ENCODE measurements around the gene MTMR3.
"Not testable (repeated sequence)": the region's sequence is repeated elsewhere in the genome, so short reads cannot be mapped to it uniquely, and the experiment has no call there.

The MTMR3 gene

DNA sequence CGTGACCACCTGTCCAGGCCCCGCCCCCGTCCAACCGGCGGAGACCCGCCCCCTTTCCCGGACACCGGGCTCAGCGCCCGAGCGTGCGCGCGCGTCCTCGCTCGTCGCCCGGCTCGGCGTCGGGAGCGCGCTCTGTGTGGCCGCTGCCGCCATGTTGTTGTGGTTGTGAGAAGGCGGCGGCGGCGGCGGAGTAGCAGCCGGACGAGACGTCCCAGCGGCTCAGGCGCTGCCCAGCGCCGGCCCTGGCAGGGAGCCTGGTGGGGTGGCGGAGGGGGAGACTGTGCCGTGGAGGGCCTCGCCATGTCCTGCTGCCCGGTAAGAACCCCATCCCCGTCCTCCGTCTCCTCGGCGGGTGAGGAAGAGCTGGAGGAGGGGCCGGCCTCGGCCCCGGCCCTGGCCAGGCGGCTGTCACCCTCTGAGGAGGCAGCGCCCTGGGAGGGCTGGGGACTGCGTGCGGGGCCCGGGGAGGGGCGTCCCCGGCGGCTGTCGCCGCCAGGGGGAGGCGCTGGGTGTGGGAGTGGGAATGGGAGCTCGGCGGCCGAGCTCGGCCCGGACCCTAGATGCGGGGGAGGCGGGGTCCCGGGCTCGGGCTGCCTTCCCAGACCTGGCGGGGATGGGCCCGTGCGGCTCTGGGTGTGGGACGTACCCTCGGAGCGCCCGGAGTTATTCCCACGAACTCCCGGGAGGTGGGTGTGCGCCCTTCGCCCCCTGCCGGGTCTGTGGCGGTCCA, at the start of gene MTMR3:
Gene MTMR3 (plus strand): TSS at position 130 of the 730 bp plus-strand sequence. CDS start 87,886 bp downstream, outside the sequence.
- TF ChIP-seq, protein P1, sequence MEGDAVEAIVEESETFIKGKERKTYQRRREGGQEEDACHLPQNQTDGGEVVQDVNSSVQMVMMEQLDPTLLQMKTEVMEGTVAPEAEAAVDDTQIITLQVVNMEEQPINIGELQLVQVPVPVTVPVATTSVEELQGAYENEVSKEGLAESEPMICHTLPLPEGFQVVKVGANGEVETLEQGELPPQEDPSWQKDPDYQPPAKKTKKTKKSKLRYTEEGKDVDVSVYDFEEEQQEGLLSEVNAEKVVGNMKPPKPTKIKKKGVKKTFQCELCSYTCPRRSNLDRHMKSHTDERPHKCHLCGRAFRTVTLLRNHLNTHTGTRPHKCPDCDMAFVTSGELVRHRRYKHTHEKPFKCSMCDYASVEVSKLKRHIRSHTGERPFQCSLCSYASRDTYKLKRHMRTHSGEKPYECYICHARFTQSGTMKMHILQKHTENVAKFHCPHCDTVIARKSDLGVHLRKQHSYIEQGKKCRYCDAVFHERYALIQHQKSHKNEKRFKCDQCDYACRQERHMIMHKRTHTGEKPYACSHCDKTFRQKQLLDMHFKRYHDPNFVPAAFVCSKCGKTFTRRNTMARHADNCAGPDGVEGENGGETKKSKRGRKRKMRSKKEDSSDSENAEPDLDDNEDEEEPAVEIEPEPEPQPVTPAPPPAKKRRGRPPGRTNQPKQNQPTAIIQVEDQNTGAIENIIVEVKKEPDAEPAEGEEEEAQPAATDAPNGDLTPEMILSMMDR (IDR thresholded peaks at IDR 0.05; ENCODE audit: control insufficient read depth, insufficient read depth, low read depth, low read length, missing control alignments), result peak; percentile 16

GRCh38 chr22:29833392-29833965, 49.5 kb upstream of the MTMR3 start:
- TF ChIP-seq, protein P1 (IDR thresholded peaks at IDR 0.05; ENCODE audit: control insufficient read depth, insufficient read depth, low read depth, low read length, missing control alignments), result no peak
- no peak for DNase-seq (ENCODE audit: low read depth)
- no peak overlapping the region for H3K4me3 ChIP-seq (ENCODE audit: control insufficient read depth, low read depth, low read length)

More for the DNA sequence above, at the start of gene MTMR3:
- H3K4me3 ChIP-seq (ENCODE audit: control insufficient read depth, low read depth, low read length), result peak within 1 kb of the TSS; percentile 89
- peak; percentile 35 for DNase-seq (ENCODE audit: low read depth)

GRCh38 chr22:29834046-29834445, 48.9 kb upstream of the MTMR3 start:
- no peak for DNase-seq (ENCODE audit: low read depth)
- H3K4me3 ChIP-seq (ENCODE audit: control insufficient read depth, low read depth, low read length), result no peak overlapping the region
- TF ChIP-seq, protein P1 (IDR thresholded peaks at IDR 0.05; ENCODE audit: control insufficient read depth, insufficient read depth, low read depth, low read length, missing control alignments), result no peak

GRCh38 chr22:29836791-29837370, 46.1 kb upstream of the MTMR3 start:
- DNase-seq (ENCODE audit: low read depth); H3K4me3 ChIP-seq (ENCODE audit: control insufficient read depth, low read depth, low read length): not testable (repeated sequence)

DNA sequence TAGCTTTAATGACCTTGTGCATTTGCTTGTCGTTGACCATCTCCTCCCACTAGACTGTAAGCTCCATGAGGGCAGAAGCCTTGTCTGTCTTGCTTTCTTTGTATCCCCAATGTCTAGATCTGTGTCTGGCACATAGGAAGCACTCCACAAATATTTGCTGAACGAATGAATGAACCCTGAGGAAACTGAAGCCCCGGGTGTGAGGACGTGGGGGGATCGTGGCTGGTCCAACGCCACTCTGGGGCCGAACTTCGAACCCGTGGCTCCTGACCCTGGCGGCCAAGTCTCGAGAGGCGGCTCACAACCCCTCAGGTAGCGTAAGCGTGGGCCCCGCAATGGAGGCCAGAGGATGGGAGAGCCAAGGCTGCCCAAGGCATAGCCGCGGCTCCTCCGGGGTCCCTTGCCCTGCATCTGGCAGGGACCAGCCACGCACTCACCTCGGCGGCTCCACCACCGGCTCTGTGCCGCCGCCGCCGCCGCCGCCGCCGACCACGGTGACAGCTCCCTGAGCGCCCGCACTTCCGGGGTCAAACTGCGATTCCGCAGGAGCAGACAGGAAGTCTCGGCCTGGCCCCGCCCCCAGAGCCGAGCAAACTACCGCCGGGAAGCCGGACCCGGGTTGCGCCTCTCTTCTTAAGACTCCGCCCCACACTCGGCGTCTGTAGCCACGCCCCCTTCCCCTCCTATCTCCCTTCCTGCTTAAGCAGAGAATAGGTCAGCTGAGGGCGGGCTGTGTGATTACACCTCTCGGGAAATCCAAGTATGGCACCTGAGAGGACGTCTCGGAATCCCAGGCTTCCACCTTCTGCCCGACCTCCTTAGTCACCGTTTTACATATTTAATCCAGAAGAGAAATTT, 45.0 kb upstream of the MTMR3 start, which contains the start of gene ASCC2:
Gene ASCC2 (minus strand): TSS at position 534 of the 858 bp plus-strand sequence. CDS start 5,949 bp downstream, outside the sequence.
- TF ChIP-seq, protein P1 (IDR thresholded peaks at IDR 0.05; ENCODE audit: control insufficient read depth, insufficient read depth, low read depth, low read length, missing control alignments), result no peak
- DNase-seq (ENCODE audit: low read depth), result peak; percentile 61
- peak within 1 kb of the TSS; percentile 89 for H3K4me3 ChIP-seq (ENCODE audit: control insufficient read depth, low read depth, low read length)

DNA sequence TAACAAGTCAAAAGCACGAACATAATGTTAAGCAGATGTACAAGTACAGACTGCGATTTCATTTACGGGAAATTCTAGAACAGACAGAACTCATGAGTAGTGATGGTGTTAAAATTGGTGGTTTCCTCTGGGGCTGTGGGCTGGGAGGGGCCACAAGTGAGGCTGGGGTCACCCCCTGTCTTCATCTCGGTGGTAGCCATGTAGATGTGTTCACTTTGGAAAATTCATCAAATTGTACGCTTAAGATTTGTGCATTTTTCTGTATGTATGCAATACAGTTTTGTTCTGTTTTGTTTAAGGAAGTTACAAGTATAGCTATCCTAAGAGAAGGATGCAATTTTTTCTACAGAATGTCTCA, 44.4 kb upstream of the MTMR3 start:
- H3K4me3 ChIP-seq (ENCODE audit: control insufficient read depth, low read depth, low read length), result peak overlapping the region; percentile 89
- TF ChIP-seq, protein P1 (IDR thresholded peaks at IDR 0.05; ENCODE audit: control insufficient read depth, insufficient read depth, low read depth, low read length, missing control alignments), result no peak
- DNase-seq (ENCODE audit: low read depth), result no peak

Measured in AG09309 (cell line).